ENCODE data around the gene THSD7B. TPM values are rescaled to one million over a fixed set of nuclear protein-coding genes. Genes with fewer than 3 reads are reported as not detected.

Gene THSD7B
- total RNA-seq, 1 experiment from 2014 or later = under 0.01 TPM

GRCh38 chr2:137202318-137202717, 437.0 kb downstream of the THSD7B start:
- Histone ChIP-seq H3F3A (ENCODE audit: low read length, unreplicated experiment) (no peaks in the 10 kb centered on the region), H3K9me2 (replicated peaks; ENCODE audit: low read length) (no peaks in the 10 kb centered on the region), H3K27ac (ENCODE audit: low read length) (no peak overlapping the region), H3K79me2 (ENCODE audit: low read length) (no peaks in the 10 kb centered on the region), H3K4me2 (ENCODE audit: low read length) (peak overlapping the region; percentile 41; the same call in 1 of the 2 replicates), H3K4me3 (ENCODE audit: low read length) (no peak overlapping the region), H2AFZ (ENCODE audit: low read length) (no peak overlapping the region), H3K9me3 (ENCODE audit: low read length) (no peaks in the 10 kb centered on the region), H3K27me3 (ENCODE audit: low read length) (peaks cover 25% of the 10 kb centered on the region), H4K20me1 (ENCODE audit: low read length) (no peaks in the 10 kb centered on the region), H3K36me3 (ENCODE audit: low read depth, low read length) (no peaks in the 10 kb centered on the region), H3K9ac (ENCODE audit: low read length) (no peak overlapping the region), H3K4me1 (ENCODE audit: insufficient read depth, low read length) (peaks cover 9% of the 10 kb centered on the region)
- no TSS peak for BruUV-seq (replicated peaks)
- TF ChIP-seq EZH2phosphoT487 (IDR thresholded peaks at IDR 0.05; ENCODE audit: borderline replicate concordance, low read length) (no peak), EZH2 (IDR thresholded peaks at IDR 0.05; ENCODE audit: low read length, unreplicated experiment) (no peak), CTCF (conservative IDR thresholded peaks at IDR 0.05; ENCODE audit: low read depth, low read length) (no peak)
- DNase-seq (peak; percentile 66), ATAC-seq (peak; percentile 64)
- intact Hi-C loops (cut with micrococcal nuclease) = no loop called here
- ChIA-PET CTCF (no interaction called here), POLR2A (ENCODE audit: unreplicated experiment) (no interaction called here)

GRCh38 chr2:137205324-137205723, 440.0 kb downstream of the THSD7B start:
- POLR2A ChIA-PET (ENCODE audit: unreplicated experiment) = no interaction called here
- ATAC-seq = no peak

More at GRCh38 chr2:137205324-137205723, 440.0 kb downstream of the THSD7B start:
- peaks cover 9% of the 10 kb centered on the region for H3K4me1 ChIP-seq (ENCODE audit: insufficient read depth, low read length)
- no peak overlapping the region for H3K4me3 ChIP-seq (ENCODE audit: low read length)
- no peak overlapping the region for H2AFZ ChIP-seq (ENCODE audit: low read length)
- H3K4me2 ChIP-seq (ENCODE audit: low read length) = no peak overlapping the region
- no peaks in the 10 kb centered on the region for H3K36me3 ChIP-seq (ENCODE audit: low read depth, low read length)
- H4K20me1 ChIP-seq (ENCODE audit: low read length) = no peaks in the 10 kb centered on the region
- CTCF ChIA-PET = no interaction called here
- no peak overlapping the region for H3K9ac ChIP-seq (ENCODE audit: low read length)
- no peaks in the 10 kb centered on the region for H3F3A ChIP-seq (ENCODE audit: low read length, unreplicated experiment)
- no peaks in the 10 kb centered on the region for H3K79me2 ChIP-seq (ENCODE audit: low read length)
- H3K9me2 ChIP-seq (replicated peaks; ENCODE audit: low read length) = no peaks in the 10 kb centered on the region
- no TSS peak for BruUV-seq (replicated peaks)
- no peak for DNase-seq
- no peak overlapping the region for H3K27ac ChIP-seq (ENCODE audit: low read length)
- TF ChIP-seq EZH2 (IDR thresholded peaks at IDR 0.05; ENCODE audit: low read length, unreplicated experiment) = no peak
- TF ChIP-seq EZH2phosphoT487 (IDR thresholded peaks at IDR 0.05; ENCODE audit: borderline replicate concordance, low read length) = no peak
- TF ChIP-seq CTCF (conservative IDR thresholded peaks at IDR 0.05; ENCODE audit: low read depth, low read length) = no peak
- intact Hi-C loops (cut with micrococcal nuclease) = no loop called here
- H3K9me3 ChIP-seq (ENCODE audit: low read length) = no peaks in the 10 kb centered on the region
- 0 out of 2 replicates have a peak, but pooled peaks cover 4% of the 10 kb centered on the region for H3K27me3 ChIP-seq (ENCODE audit: low read length)

Data from PC-3 (cell line).